DND-41 (cell line): ENCODE measurements around the gene TPM3.

Experiments used
- EZH2 ChIP-seq: IDR thresholded peaks from 3 replicates; pipeline ENCODE4 v1.6.1; 2012; ENCODE audit warnings: borderline replicate concordance, low read depth, mild to moderate bottlenecking, moderate library complexity, low read length, inconsistent platforms; ENCODE audit not compliant: severe bottlenecking
- TF ChIP-seq, protein P1 (sequence below): IDR thresholded peaks from 2 replicates; pipeline ENCODE4 v1.5.1; 2012; ENCODE audit warnings: borderline replicate concordance, low read length, moderate library complexity, mild to moderate bottlenecking; ENCODE audit not compliant: poor library complexity, severe bottlenecking; ENCODE audit errors: extremely low read depth

GRCh38 chr1:154236855-154237254 lies 45.0 kb upstream of the TPM3 start:
- TF ChIP-seq, protein P1, sequence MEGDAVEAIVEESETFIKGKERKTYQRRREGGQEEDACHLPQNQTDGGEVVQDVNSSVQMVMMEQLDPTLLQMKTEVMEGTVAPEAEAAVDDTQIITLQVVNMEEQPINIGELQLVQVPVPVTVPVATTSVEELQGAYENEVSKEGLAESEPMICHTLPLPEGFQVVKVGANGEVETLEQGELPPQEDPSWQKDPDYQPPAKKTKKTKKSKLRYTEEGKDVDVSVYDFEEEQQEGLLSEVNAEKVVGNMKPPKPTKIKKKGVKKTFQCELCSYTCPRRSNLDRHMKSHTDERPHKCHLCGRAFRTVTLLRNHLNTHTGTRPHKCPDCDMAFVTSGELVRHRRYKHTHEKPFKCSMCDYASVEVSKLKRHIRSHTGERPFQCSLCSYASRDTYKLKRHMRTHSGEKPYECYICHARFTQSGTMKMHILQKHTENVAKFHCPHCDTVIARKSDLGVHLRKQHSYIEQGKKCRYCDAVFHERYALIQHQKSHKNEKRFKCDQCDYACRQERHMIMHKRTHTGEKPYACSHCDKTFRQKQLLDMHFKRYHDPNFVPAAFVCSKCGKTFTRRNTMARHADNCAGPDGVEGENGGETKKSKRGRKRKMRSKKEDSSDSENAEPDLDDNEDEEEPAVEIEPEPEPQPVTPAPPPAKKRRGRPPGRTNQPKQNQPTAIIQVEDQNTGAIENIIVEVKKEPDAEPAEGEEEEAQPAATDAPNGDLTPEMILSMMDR, result no peak
- TF ChIP-seq EZH2, result no peak
